ENCODE data around the gene DCANP1.

Gene DCANP1

DNA sequence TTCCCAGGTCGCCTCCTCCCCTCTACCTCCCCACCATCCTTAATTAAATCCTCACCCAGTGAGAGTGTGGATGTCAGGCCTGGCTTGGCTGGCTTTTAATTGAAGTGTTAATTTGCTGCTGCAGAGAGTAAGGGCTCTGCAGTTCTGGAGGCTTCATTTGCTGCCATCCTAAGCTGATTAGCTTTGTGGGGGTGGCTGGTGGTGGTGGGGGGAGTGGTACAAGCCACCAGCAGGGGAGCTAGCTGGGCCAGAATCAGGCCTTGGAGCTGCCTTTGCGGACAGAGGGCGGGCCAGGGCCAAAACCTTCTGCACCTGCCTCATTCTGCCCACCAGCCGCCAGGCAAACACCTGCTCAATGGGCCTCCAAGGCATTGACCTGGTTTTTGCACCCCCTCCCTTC, 31.8 kb upstream of the DCANP1 start:
- FAIRE-seq, result no peak

DNA sequence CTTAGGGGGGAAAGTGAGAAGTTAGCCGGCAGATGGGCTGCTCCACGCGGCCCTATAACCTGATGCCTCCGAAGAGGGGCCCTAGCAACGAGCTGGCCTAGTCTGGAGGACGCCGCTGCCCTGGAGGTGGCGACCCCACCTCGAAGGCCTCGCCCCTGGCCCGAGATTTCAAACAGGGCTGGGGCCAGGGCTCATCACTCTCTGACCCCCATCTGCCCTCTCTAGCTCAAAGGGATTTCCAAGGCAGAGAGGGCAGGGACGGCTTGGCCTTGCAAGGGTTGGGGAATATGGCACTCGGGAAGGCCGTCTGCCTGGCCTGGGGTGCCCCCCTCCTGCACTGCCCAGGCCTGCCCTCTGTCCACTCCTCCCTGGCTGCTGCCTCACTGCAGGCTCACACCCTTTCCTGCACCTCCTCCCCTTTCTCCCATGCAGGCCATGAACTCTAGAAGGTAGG, 30.5 kb upstream of the DCANP1 start:
- FAIRE-seq, result no peak

DNA sequence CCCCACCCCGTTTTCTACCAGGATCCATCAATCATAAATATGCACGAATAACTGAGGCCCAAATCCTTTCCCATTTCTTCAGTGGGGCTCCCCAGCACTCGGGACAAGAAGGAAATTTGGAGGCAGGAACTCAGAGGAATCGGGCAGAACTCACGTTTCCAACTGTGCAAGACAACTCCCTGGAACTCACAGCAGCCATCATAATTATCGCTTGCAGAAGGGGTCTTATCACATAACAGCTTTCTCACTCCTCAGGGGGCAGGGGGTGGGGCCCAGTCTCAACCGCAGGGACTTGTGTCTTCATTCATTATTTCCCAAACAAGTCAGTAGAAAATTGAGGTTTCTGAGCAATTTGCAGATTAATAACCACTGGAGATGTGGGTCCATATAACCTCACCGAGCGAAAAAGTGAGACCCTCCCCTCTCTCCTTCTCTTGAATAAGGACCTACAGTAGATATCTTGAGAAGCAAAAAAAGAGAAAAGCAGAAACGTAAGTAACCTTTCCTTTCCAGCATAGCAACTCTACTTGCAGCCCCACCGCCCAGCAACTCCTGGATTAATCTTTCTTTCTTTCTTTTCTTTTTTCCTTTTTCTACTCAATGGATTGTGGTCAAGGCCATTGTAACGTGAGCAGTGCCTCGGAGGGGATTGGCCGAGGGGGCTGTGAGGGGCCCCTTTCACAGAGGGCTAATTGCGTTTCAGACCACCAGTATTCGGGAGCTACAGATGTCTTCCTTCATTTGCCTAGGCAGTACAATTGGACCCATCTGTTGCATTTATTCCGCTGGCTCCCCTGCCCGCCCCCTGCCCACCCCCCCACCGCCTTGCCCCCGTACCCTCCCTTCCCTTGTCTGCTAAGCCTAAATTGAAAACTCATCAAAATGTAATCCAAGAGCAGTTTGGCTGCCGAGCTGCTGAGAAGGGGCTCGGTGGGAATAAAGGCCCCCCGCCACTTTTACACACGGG, 29.8 kb upstream of the DCANP1 start:
- no peak for FAIRE-seq

DNA sequence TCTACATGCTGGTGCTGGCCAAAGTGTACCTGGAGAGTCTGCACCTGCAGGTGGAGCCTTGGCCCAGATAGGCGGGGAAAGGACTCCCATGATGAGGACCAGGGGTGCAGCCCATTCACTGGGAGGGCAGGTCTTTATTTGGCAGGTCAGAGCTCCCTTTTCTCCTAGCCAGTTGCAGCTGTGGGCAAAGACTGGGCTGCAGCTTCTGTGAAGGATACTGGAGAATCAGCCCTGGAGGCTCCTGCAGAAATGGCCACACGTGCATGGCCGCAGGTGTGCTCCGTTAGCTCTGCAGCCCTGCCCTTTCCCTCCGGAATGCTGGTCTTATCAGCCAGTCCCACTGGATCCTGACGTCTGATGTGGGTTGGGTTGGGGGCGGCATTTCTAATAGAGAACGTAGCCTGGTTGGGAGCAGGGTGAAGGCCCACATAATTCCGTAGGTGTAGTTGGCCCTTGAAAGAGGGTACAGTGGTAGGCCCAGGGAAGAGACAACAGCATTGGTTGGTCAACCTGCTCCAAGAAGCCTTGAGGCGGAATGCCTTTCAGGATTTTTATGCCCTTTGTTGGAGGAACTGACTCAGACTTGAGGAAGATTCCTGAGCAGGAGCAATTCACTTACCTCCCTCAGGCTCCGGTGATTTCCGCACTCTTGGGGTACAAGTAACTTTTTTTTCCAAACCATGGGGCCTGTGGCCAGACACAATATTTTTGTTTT, 27.0 kb upstream of the DCANP1 start:
- no peak for FAIRE-seq

DNA sequence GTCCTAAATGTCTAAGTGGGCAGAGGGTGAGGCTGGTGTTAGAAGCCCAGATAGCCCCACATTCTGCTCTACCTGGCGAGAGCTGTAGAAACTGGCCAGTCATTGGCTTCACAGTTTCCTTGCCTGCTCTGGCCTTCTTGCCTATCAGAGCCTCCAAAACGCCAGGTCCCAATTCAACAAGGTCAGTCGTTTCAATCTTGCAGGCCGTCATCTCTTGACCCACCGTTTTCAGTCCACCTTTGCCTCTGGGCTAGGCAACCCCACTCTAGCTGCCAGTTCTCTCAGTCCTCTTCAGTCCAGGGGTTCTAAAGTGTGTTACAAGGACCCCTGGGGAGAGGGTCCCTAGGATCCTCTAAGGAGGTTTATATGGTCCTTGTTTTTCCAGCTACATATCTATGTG, 25.0 kb upstream of the DCANP1 start:
- no peak for FAIRE-seq

DNA sequence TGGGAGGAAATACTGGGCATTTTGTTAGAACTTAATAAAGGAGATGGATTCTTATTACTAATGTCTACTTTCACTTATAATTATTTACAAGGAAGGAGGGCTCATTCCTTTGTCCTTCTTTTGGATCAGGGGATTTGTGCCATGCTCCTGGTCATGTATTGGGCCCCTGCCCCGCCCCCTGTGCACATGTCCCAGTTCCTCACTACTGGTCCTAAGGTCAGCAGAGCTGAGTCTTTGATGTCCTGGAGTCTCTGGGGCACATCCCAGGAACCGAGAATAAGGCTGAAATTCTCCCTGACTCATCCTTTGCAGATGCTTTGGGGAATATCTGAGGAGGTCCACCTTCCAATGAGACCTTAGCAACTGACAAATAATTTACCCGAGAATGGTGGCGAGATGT, 24.6 kb upstream of the DCANP1 start:
- FAIRE-seq, result no peak

DNA sequence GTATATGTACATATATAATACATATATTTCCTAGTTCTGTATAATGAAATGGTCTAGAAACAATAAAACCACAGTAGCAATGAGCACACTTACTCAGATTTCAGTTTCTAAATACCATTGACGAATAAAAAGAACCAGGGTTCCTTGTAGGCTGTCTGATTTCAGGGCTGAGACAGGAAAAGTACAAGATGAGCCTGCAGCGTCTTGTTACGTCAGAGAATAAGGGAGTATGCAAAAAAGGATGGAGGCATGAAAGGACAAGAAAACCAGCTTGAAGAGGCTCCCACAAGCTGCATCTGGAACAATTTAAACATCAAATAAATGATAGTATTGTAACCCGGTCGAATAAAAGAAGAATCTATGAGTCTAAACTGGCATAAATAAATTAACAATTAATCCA, 22.8 kb upstream of the DCANP1 start:
- FAIRE-seq, result no peak

DNA sequence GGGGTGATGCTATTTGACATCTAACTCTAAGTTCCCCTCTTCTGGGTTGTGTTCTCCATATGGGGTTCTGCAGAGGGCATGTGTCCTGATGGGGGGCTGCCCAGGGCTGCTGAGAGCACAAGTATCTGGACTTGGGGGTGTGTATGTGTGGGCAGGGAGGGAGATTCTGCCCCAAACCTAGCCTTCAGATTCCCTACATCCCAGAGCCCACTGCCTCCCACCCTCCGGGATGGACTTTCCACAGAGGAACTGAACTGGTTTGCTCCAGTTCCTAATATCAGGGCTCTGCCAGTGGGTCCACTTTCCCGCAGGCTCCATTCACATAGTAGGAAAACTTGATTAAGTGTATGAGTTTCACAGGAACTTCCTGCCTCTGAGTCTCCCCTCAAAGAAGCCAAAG, 21.4 kb upstream of the DCANP1 start:
- FAIRE-seq, result no peak

DNA sequence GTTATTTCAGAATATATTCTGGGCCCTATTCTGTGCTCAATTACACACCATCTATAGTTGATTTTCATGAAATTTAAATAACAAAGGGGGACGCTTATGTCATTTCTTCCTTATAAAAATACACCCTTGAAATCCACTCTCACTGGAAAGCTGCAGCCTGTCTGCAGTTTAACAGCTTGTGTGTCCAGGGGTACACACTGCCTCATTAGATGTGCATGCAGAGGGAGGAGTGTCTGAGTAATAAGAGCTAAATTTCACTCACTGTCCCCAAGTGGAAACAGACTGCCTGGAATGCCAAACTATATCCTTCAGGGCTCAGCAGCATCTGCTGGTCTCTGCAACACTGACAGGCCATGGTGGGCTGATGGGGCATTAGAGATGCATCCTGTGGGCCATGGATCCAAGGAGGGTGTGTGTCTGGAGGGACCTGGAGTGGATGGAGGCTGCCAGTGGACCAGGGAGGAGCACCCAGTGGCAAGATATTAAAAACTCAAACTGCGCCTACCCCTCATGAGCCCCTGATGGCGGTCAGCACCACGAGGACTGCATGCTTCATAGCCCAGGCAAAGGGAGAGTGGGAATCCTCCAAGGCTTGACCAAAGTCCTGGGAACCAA, 20.8 kb upstream of the DCANP1 start:
- FAIRE-seq, result no peak

DNA sequence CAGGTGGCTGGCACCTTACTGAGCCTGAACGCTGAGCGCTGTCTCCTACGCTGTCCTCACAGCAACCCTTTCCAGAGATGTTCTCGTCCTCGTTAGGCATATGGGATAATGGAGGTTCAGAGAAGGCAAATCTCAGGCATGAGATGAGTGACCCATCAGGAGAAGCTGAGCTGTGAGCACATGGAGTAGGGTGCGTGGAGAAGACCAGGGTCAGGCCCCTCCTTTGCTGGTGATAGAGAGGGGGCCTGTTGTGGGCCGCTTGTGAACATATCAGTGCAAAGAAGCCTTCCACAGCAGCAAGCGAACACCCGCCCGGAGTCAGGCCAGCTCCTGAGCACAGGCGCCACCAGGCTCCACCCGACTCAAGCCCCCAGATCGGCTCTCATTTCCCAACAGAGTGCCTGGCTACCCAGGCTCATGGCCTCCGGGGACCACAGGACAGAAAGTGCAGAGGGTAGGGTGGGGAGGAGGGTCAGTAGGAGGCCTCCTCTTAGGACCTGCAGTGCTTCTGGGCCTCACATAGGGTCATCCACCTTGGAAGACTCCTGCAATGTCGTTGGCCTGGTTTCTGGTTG, 20.0 kb upstream of the DCANP1 start:
- FAIRE-seq, result no peak

DNA sequence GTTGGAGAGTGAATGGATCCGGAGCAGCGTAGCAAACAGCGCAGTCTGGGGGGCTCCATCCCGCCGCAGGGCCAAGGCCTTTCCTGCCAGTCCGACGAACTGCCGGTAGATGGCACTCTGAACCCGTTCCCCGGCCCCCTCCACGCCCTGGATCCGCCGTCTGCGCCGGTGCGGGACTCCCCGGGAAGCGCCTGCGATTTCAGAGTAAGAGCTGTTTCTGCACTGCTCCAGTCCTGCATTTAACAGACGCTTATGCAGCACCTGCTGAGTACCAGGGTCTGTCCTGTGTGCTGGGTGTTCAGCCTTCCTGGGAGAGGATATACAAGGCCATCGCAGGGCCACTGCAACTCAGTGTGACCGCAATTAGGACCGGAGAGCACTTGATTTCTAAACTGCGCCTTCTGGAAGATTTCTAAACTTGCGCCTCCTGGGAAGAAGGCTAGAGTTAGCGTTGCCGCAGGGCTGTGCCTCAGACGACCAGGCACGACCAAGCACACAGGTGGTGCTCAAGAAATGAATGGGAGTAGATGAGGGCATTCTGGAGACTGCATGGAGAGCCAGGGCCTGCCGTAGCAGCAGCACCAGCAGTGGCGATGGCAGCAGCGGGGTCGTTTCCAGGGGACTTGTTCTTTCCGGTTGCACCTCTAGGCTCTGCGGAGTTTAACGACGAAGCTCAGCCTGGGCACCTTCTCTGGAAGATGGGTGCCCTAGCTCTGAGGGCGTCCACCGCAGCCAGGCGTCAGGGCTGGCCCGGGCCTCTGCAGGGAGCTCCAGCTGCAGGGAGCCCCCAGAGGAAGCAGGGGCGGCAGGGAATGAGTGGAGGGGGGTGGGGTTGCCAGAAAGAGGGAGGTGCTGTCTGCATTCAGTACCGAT, 19.3 kb upstream of the DCANP1 start:
- FAIRE-seq, result no peak

DNA sequence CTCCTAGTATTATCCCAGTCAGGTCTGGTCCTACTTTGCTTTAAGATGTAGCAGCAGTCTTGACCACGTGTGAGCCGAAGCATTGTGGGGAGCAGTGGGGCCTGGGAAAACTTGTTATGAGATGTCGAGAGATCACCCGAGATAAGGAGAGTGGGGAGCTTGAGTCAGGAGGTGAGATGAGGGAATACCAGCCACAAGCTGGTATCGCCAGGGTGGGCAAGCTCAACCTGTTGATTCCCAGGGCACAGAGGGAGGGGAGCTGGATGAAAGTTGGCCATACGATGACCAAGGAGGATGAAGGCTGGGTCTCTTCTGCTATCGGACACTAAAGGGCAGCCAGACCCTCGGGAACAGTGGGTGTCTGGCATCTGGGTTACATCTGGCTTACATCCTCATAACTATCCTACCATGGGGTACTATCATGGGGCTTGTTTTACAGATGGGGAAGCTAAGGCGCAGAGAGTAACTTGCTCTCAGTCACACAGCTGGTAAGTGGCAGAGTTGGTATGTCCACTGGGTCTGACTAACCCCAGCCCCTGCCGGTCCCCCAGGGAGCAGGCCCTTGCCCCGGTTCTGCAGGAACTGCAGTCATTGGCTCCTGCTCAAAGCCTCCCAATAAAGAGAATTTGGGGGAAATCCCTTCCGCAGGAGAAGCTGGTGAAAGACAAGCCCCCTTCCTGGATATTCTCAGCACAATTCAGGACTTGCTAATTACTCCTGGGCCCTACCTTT, 18.4 kb upstream of the DCANP1 start:
- FAIRE-seq, result no peak

DNA sequence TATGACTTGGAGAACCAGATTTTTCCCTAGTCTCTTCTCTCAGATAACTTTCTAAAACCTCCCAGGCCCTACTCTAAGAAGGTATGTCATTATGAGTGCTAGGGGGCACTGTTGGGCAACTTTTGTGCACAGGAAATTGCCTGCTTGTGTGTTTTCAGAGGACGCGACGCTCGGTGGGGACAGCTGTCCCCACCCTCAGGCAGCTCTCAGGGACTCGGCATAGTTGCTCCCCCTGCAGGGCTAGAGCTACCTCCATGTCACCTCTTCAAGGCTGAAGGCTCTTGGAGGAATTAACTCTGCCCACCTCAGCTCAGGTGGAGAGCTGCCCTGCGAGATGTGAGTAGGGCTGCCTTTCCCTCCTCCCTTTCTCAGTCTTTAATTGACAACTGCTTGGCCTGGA, 15.2 kb upstream of the DCANP1 start:
- no peak for FAIRE-seq

DNA sequence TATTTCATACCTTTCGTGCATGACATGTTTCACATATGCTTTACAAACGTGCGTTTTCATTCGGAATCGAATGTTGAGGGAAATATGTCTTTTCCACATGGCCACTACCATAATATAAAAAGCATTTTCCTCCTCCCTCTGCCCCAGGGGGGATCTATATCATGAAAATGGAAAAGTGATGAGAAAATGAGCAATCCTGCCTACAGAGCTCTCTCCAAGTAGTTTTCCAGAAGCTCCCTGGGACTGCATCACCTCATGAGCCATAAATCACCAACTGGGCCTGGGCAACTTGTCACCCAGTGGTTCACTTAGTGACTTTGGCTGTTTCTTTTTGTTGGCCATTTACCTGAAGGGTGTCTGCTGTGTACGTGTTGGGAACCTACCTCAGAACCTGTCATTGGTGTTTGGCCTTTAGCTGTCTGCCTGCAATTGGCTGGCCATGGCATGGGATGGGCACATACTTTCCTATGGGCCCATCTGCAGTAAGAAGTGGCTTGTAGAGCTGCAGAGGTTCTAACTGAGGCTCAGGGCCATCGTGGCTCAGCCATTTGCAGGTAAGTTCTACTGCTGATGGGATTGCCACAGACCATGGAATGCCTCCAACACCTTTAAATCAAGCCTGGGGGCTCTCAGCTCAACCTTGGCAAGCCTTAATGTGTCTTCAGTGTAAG, 14.5 kb upstream of the DCANP1 start:
- no peak for FAIRE-seq

DNA sequence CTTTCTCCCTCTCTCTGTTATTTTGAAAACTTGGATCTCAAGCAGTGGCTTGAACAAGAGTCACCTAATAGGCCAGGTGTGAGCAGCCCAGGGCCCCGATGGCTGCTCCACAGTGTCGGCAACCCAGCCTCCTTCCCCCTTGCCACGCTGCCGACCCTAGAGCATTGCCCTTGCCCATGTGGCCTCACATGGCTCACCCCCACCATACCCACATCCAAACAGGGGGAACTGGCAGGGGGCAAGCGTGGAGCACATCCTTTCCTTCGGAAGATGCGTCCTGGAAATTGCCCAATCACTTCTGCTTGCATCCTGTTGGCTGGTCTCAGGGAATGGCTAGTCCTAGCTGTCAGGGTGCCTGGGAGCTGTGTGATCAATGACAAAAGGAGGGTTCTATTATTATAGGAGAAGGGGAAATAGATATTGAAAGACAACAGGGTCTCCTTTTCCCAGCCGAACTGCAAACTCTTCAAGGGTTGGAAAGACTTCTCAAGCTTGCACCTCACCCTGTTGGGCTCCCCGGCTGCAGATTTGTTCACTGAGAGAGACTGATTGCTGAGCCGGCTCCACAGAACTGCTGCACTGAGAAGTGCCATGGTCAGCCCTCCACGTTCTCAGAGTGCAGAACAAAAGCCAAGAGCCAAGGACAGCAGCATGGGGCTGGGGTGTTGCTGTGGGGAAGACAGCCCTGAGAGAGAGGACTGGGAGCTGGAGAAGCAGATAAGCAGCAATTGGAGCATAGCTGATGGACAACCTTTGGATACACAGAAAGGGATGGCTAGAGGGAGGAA, 13.3 kb upstream of the DCANP1 start:
- FAIRE-seq, result no peak

DNA sequence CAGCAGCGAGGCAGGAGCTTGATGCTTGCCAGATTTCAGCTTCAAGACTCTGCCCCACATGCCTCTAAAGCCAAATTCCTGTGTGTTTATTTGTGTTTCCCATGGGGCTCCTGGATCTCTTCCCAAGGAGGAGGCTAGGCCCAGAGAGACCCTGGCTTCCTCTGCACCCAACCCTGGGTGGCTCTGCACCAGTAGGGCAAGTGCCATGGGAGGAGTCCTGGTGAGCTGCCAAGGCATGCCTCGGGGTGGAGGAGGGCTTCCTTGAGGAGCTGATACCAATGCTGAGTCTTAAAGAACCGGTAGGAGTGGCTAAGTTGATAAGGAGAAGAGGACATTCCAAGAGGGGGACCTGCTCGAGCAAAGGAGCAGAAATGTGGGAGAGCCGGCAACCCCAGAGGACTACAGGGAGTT, 11.8 kb upstream of the DCANP1 start:
- FAIRE-seq, result no peak

DNA sequence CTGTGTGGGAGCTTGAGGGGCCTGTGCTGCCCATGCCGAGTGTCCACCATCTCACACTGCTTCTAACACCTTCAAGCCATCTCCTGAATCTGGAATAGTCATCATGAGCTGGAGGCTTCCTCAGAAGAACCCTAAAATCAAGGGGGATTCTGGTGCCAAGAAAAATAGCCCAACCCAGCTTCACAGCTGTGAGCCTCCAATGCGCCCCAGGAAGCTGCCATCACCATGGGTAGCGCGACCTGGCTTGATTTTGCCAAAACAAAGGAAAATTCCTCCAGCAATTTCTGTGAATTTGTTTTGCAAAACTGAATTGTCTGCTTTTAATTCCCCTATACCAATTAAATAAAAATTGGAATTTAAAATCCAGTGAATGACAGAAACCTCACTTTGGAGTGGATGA, 11.2 kb upstream of the DCANP1 start:
- no peak for FAIRE-seq

DNA sequence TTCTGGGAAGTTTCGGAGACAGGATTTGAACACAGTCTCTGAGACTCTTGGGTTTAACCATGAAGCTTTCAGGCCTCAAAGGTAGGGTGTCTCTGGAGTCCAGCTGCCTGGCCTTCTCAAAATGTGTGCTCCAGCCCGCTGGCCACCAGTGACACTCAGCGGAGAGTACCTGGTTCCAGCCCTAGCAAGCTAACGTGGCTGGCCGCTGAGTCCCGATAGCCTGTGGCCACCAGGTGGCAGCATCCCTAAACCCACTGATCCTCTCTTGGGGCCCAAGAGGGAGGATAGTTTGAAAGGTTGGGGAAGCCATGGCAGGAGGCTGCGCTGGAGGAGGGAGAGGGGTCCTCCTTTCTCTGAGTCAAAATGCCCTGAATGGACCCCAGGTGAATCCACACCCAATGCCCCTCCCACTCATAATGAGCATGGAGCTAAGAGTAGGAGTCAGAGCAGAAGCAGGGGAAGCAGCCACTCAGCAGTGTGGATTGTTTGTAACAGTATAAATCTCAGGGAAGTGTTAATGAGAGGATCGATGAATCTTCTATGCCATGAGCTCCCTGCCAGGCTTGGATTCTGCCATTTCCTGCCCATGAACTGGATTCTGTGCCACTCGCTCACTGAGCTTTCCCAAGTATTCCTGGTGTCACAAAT, 10.4 kb upstream of the DCANP1 start:
- no peak for FAIRE-seq

DNA sequence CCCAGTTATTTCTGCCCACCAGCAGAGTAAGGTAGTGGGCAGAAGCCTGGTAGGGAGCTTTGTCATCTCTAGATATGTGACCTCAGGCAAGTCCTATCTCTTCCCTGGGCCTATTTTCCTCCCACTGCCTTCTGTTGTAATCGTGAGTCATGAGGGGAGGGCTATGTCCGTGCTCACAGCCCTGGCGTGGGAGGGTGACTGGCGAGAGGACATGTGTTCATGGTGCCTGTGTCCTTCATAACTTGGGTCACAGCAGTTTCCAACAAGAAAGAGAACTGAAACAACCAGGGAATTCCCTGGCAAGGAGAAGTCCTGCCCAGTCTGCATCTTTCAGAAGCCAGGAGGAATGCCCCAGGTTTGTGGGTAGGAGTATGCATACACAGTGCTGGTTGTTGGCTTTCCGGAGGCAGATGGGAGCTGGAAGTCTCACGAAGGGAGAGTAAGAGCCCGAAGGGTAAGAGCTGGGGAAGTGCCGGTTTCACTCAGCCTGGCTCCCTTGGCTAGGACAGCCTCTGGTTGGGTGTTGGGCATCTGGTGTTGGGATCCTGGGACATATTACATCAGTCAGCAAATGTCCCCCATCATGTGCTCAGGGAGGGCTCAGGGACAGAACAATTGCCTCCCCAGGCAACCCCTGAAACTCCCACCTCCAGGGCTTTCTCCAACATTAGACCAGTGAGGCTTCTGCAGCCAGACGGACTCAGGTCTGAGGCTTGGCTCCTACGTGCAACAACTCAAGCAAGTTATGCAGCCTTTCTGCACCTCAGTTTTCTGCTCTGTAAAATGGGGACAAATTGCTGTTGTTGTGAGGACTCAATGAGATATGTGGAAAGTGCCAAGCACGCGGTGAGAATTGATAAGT, 9.3 kb upstream of the DCANP1 start:
- FAIRE-seq, result no peak
